GM19395 (cell line): ENCODE results near the gene PPFIA1.

ENCODE experiments used
- ATAC-seq: cut with Tn5 transposase; IDR thresholded peaks from one replicate; pipeline ENCODE4 v1.9.1; 2021; ENCODE audit warnings: mild to moderate bottlenecking, moderate library complexity; ENCODE audit not compliant: unreplicated experiment

PPFIA1 gene

GRCh38 chr11:70353329-70353728 lies 82.8 kb downstream of the PPFIA1 start:
- ATAC-seq, result no peak

DNA sequence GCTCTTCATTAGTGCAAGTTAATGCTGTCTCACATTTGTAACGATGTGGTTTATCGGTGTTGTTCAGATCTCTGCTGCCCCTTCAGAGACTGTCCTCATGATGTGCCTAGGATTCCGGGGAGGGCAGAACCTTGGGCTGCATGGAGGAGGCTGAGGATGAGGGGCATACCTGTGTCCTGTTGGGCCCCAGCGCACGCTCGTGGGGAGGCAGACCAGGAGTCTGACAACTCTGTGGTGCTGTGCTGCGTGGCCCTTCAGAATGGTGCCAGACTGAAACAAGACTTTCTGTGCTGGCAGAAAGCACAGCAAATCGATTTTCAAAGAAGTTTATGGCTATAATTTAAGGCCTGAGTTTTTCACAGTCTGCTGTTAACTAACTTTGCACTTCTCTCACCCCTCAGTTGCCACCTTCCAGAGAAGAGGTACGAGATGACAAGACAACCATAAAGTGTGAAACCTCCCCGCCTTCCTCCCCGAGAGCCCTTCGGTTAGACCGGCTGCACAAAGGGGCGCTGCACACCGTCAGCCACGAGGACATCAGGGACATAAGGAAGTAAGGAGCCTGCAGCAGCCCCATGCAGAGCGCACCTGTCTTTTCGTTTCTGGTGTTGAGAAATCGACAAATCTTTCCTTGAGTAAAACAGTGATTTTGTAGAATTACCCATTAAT lies 83.5 kb downstream of the PPFIA1 start:
- ATAC-seq, result no peak

- no peak for ATAC-seq
Observed at GRCh38 chr11:70354629-70355028, 84.1 kb downstream of the PPFIA1 start.

- ATAC-seq, result no peak
Observed at GRCh38 chr11:70358753-70359152, 88.3 kb downstream of the PPFIA1 start.

GRCh38 chr11:70359451-70360205 lies 89.1 kb downstream of the PPFIA1 start:
- no peak for ATAC-seq

- no peak for ATAC-seq
Observed at GRCh38 chr11:70360211-70360610, 89.7 kb downstream of the PPFIA1 start.

DNA sequence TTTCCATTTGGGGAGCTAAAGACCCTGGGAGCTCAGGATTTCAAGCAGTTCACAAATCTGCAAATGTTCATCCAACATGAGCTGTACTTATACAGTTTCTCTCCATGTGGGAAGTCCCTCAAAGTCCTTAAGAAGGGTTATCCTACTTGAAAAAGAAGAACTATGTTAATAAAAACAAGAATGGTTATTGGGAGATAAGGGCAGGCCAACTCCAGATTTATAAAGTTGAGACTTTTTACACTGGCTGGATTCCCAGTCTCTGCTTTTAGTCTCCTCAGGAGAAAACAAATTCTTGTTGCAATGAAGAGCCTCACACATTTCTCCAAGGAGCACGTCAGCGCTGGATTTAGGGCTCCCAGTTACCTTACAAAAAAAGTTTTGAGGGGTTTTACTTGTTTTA lies 93.7 kb downstream of the PPFIA1 start:
- ATAC-seq, result no peak

DNA sequence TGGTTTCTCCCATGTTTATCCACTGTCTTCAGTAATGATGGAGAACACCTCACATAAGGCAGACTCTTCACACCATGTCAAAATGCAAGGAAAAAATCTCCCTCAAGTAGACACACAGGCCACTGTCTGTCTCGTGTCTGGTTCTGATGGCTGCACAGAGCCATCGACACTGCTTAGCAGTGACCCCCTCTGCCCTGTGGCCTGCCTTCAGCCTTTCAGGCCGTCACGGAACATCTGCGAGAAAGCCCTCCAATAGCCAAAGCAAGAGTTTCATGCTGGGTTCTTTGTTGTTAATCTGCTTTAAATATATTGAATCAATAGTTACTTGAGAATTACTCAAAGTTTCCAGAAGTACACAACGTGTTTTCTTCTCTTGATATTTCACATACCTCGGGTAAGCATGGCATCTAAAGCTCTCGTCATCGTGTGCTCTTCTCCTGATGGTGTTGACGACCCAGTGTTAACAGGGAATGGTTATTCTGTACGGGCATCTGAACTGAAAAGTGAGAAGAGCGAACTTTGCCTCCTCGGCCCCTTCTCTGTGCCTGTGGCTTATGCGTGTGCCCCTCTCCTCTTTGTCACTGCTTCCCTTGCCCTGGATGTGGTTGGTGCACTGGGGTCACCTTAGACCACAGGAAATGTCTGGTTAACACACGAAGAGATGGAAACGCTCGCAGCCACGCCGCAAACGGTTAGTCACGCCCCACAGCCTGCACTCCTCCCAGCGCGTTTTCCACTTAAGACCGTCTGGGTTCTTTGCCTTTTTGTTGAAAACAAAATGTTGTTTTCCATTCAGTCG lies 94.5 kb downstream of the PPFIA1 start:
- no peak for ATAC-seq

DNA sequence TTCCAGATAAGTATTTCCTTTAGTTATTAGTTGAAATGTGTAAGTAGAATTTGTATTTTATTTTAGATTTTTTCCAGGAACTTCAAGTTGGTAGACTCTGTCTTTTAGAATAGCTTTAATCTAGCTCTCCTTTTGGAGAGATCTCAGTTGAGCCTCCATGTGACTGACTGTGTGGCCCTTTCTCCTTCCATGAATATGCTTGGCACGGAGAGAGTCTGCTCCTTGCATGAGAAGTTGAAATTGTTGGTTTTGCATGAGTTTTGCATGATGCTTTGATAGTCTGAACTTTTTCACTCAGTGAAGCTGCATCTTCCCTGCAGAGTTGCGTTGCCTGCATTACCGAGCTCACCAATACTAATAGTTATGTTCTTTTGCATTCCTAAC lies 95.0 kb downstream of the PPFIA1 start:
- ATAC-seq, result no peak

DNA sequence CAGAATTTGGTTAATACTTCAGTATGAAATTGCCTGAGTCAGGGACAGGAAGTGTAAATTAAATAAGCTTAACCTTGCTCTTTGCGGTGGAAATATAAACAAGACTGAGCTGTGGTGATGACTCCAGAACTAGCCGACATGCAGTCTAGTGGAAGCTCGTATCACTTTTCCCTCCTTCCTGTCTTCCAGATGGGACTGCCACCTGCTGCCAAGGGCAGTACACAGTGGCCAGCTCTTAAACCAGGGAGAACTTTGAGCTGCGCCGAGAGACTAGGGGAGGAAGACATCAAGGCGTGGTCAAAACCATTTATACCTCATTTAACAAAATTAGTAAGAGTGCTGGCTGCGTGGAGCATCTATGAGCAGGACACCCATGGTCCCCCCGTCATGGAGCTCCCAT lies 96.6 kb downstream of the PPFIA1 start:
- no peak for ATAC-seq

DNA sequence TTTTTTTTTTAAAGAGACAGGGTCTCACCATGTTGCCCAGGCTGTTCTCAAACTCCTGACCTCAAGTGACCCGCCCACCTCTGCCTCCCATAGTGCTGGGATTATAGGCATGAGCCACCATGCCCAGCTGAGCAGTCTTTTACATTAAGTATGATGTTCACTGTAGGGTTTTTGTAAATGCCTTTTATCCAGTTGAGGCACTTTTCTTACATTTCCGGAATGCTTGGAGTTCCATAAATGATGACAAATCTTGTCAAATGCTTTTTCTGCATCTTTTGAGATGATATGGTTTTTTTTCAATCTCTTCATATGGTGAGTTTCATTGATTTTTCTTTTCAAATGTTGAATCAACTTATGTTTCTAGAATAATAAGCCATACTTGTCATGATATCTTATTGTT lies 98.5 kb downstream of the PPFIA1 start:
- ATAC-seq, result no peak

- no peak for ATAC-seq
Observed at GRCh38 chr11:70371241-70371640, 100.8 kb downstream of the PPFIA1 start.

DNA sequence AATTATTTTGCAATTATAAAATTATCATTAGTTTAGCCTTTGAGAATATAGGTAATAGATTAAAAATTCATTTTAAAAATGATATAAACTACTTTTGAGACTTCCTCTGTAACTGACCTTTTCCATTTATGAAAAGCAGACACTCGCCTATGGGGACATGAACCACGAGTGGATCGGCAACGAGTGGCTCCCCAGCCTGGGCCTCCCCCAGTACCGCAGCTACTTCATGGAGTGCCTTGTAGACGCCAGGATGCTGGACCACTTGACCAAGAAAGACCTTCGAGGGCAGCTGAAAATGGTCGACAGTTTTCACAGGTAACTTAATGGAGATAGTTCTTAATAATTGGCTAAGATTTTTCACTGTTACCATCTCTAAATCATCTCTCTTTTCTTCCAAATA lies 101.6 kb downstream of the PPFIA1 start:
- no peak for ATAC-seq

DNA sequence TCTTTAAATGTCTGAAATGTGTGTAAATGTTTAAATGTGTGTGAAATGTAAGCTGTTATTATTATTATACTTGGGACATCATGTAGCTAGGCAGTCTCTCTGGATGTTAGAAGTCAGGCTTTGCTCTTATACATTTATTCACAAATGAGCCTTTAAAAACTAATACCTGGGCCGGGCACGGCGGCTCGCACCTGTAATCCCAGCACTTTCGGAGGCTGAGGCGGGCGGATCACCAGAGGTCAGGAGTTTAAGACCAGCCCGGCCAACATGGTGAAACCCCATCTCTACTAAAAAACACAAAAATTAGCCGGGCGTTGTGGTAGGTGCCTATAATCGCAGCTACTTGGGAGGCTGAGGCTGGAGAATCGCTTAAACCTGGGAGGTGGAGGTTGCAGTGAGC lies 106.1 kb downstream of the PPFIA1 start:
- no peak for ATAC-seq

DNA sequence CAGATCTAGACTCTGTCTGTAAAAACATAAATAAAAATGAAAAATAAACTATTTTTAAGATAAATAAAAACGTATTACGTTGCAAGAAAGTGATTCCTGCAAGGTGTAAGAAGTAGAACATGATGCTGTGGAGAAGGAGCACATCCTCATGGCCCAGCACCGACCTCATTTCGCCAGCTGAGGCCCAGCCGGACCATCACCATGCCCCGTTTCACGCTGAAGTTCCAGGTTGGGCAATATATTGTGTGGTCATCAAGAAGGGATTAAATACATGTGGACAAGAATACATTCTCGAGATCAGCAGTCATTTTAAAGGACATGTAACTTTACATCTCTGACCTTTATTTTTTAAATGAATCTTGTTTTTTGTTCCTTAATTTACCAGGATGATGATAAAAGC lies 107.2 kb downstream of the PPFIA1 start:
- ATAC-seq, result no peak

DNA sequence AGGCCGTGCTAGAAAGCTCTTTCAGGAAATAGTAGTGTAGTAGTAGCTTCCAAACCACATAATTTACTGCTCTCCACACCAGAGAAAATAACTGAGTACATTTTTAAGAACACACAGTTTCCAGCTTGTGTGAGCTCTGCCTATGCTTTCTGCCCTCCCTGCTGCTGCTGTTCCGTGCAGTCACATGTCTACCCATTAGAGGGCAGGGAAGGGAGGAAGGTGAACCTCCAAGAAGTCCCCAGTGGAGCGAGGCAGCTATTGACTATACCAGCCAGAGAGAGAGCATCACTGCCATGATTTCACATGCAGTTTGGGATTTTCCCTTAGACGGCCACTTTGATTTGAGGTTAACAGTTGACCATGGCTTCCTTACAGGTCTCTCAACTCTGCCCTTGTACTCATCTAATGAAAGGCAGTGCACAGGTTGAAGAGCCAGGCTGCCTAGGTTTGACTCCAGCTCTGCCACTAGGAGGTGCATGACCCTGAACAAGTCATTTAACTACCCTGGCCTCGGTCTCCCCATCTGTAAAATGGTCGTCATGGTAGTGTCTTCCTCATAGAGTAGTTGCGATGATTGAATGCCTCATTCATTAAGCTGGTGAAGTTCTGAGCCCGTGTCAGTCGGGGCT lies 108.1 kb downstream of the PPFIA1 start:
- ATAC-seq, result no peak

DNA sequence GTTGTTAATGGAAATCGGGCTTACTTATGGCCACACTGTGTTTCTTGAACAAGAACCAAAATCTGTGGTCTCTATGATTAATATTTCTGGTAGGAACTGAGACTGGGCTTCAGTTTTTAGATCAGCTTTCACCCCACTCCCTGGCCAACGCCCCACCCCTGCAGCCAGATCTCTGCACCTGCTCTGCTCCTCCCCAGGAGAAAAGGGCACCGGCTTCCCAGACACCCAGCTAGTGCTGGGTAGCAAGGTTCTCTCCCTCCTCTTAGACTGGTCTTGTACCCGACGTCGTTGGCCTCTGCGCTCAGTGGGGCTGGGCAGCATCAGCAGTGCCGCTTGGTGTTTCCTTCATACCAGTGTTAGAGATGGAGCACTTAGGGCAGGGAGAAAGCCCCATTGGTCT lies 110.9 kb downstream of the PPFIA1 start:
- no peak for ATAC-seq

GRCh38 chr11:70381872-70382861 lies 111.7 kb downstream of the PPFIA1 start:
- ATAC-seq, result no peak

GRCh38 chr11:70383664-70384565 lies 113.4 kb downstream of the PPFIA1 start:
- ATAC-seq, result no peak
